ENCODE results near the gene ADARB1.

GRCh38 chr21:45080639-45081414 is 6.4 kb downstream of the ADARB1 start:
- TF ChIP-seq CTCF (conservative IDR thresholded peaks at IDR 0.05; ENCODE audit: low read length) = no peak
- TF ChIP-seq EZH2phosphoT487 (IDR thresholded peaks at IDR 0.05; ENCODE audit: borderline replicate concordance, low read depth, low read length) = no peak

All from OCI-LY7 (cell line).